ENCODE data around the gene AFF3. TPM values are rescaled to one million over a fixed set of nuclear protein-coding genes. Genes with fewer than 3 reads are reported as not detected.

Gene AFF3
- total RNA-seq, 1 experiment from 2014 or later: not detected

- H2AFZ ChIP-seq: no peak overlapping the region
- ChIA-PET POLR2A (ENCODE audit: unreplicated experiment) (no interaction called here), CTCF (no interaction called here)
- no peak overlapping the region for H3K4me2 ChIP-seq
- no peaks in the 10 kb centered on the region for H3K79me2 ChIP-seq (ENCODE audit: low read depth)
- intact Hi-C loops (cut with micrococcal nuclease; ENCODE audit: unreplicated experiment): no loop called here
- H3K9me2 ChIP-seq (ENCODE audit: insufficient read depth): no peaks in the 10 kb centered on the region
- peaks cover 67% of the 10 kb centered on the region for H3K27me3 ChIP-seq (ENCODE audit: insufficient read depth, low read depth)
- TF ChIP-seq CTCF (conservative IDR thresholded peaks at IDR 0.05): no peak
- TF ChIP-seq EZH2 (IDR thresholded peaks at IDR 0.05; ENCODE audit: low read depth): no peak
- no peaks in the 10 kb centered on the region for H3K36me3 ChIP-seq (ENCODE audit: low read depth)
- H3K4me1 ChIP-seq (replicated peaks; ENCODE audit: insufficient read depth): no peaks in the 10 kb centered on the region
- H3F3A ChIP-seq (ENCODE audit: insufficient read depth, low read depth): no peaks in the 10 kb centered on the region
- DNase-seq: no peak
- H3K9me3 ChIP-seq (ENCODE audit: insufficient read depth, low read depth): no peaks in the 10 kb centered on the region
- no peak overlapping the region for H3K4me3 ChIP-seq
- no peak overlapping the region for H3K27ac ChIP-seq
- no TSS peak for BruUV-seq (replicated peaks)
- H4K20me1 ChIP-seq (ENCODE audit: insufficient read depth): no peaks in the 10 kb centered on the region
These were observed 386.3 kb downstream of the AFF3 start for GRCh38 chr2:99756059-99756458.

GRCh38 chr2:99754210-99754609 is 388.2 kb downstream of the AFF3 start:
- no peaks in the 10 kb centered on the region for H3K9me3 ChIP-seq (ENCODE audit: insufficient read depth, low read depth)
- POLR2A ChIA-PET (ENCODE audit: unreplicated experiment): no interaction called here
- no peak for TF ChIP-seq EZH2 (IDR thresholded peaks at IDR 0.05; ENCODE audit: low read depth)
- no peak for TF ChIP-seq CTCF (conservative IDR thresholded peaks at IDR 0.05)

DNA sequence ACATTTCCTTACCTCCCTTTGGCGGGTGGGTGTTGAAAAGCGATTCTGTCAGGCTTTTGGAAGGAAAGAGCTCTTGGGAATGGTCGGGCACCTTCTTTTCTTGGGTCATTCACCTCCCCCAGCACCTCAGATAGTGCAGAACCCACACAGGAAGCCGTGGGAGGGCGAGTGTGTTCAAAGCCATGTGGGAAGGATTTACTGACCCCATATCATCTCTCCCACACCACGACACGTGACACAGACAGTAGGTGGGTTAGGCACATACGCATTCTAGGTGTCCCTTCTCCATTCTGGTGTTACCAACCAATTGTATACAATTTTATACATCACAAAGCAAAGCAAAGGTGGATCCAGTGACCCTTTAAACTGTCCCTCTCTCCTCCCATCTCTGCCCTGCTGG is 388.9 kb downstream of the AFF3 start:
- Histone ChIP-seq H3K4me2 (no peak overlapping the region), H4K20me1 (ENCODE audit: insufficient read depth) (no peaks in the 10 kb centered on the region), H3K4me3 (no peak overlapping the region), H3K79me2 (ENCODE audit: low read depth) (no peaks in the 10 kb centered on the region), H3K9me3 (ENCODE audit: insufficient read depth, low read depth) (no peaks in the 10 kb centered on the region), H3F3A (ENCODE audit: insufficient read depth, low read depth) (no peaks in the 10 kb centered on the region), H3K27me3 (ENCODE audit: insufficient read depth, low read depth) (peaks cover 51% of the 10 kb centered on the region), H3K4me1 (replicated peaks; ENCODE audit: insufficient read depth) (no peaks in the 10 kb centered on the region), H2AFZ (no peak overlapping the region), H3K27ac (no peak overlapping the region), H3K9me2 (ENCODE audit: insufficient read depth) (no peaks in the 10 kb centered on the region), H3K36me3 (ENCODE audit: low read depth) (no peaks in the 10 kb centered on the region)
- DNase-seq: no peak
- intact Hi-C loops (cut with micrococcal nuclease; ENCODE audit: unreplicated experiment): no loop called here
- TF ChIP-seq CTCF (conservative IDR thresholded peaks at IDR 0.05): no peak
- TF ChIP-seq EZH2 (IDR thresholded peaks at IDR 0.05; ENCODE audit: low read depth): no peak
- CTCF ChIA-PET: no interaction called here
- BruUV-seq (replicated peaks): no TSS peak
- POLR2A ChIA-PET (ENCODE audit: unreplicated experiment): no interaction called here

More at GRCh38 chr2:99754210-99754609, 388.2 kb downstream of the AFF3 start:
- no peak overlapping the region for H3K4me2 ChIP-seq
- no peaks in the 10 kb centered on the region for H3K36me3 ChIP-seq (ENCODE audit: low read depth)
- no peaks in the 10 kb centered on the region for H4K20me1 ChIP-seq (ENCODE audit: insufficient read depth)
- no peaks in the 10 kb centered on the region for H3K4me1 ChIP-seq (replicated peaks; ENCODE audit: insufficient read depth)
- no peak overlapping the region for H3K27ac ChIP-seq
- H2AFZ ChIP-seq: no peak overlapping the region
- BruUV-seq (replicated peaks): no TSS peak
- intact Hi-C loops (cut with micrococcal nuclease; ENCODE audit: unreplicated experiment): no loop called here
- no peaks in the 10 kb centered on the region for H3F3A ChIP-seq (ENCODE audit: insufficient read depth, low read depth)
- H3K79me2 ChIP-seq (ENCODE audit: low read depth): no peaks in the 10 kb centered on the region
- peak in 1 of 2 experiments; percentile 19 for DNase-seq
- CTCF ChIA-PET: no interaction called here
- H3K4me3 ChIP-seq: no peak overlapping the region
- peaks cover 58% of the 10 kb centered on the region for H3K27me3 ChIP-seq (ENCODE audit: insufficient read depth, low read depth)
- no peaks in the 10 kb centered on the region for H3K9me2 ChIP-seq (ENCODE audit: insufficient read depth)

All from PC-9 (cell line).